GM12891 (cell line): Measurements from ENCODE around the gene GRIA1.

Experiments used
- DNase-seq: peaks from one replicate; pipeline ENCODE4 v3.0.0; 2011; ENCODE audit warnings: low spot score; ENCODE audit not compliant: insufficient read length
- FAIRE-seq: peaks from 2 replicates; lab custom pipeline; 2011; peaks lifted over from hg19 to GRCh38; lab: Jason Lieb, UNC
- PAX5 ChIP-seq: IDR thresholded peaks from 2 replicates; pipeline ENCODE4 v1.6.1; 2011; ENCODE audit warnings: low read length, moderate library complexity, mild to moderate bottlenecking; ENCODE audit not compliant: insufficient read depth, severe bottlenecking
- POLR2A ChIP-seq: IDR thresholded peaks from 2 replicates; pipeline ENCODE4 v1.6.1; 2011; ENCODE audit warnings: low read depth, low read length, control low read depth
- POLR2AphosphoS5 ChIP-seq: IDR thresholded peaks from 2 replicates; pipeline ENCODE4 v1.6.1; 2011; ENCODE audit warnings: low read depth, low read length, control low read depth
- POU2F2 ChIP-seq: IDR thresholded peaks from 2 replicates; pipeline ENCODE4 v1.6.1; 2011; ENCODE audit warnings: low read depth, mild to moderate bottlenecking, control low read depth, low read length, moderate library complexity
- SPI1 ChIP-seq: IDR thresholded peaks from 2 replicates; pipeline ENCODE4 v1.6.1; 2011; ENCODE audit warnings: low read depth, low read length, control low read depth
- TAF1 ChIP-seq: IDR thresholded peaks from 2 replicates; pipeline ENCODE4 v1.6.1; 2011; ENCODE audit warnings: low read depth, low read length, control low read depth

GRIA1 gene

DNA sequence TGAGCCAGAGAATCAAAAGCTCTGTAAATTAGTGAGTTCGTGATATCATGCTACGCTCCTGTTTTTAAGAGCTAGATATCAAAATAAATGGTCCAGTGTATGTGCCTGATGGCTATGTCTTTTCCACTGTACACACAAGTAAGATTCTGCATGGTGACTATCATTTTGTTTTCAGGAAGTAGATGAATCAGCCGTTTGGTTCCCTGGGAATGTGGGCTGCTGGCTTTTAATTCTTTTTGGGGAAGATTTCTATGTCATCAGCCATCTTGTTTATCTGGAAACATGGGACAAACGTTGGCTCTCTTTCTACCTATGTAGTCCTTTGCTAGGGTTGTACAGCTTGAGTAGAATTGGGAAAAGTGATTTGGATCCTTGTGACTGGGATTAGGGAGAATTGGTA, 126.7 kb downstream of the GRIA1 start:
- TF ChIP-seq POLR2A (no peak), POLR2AphosphoS5 (no peak), PAX5 (no peak), TAF1 (no peak), SPI1 (no peak), POU2F2 (no peak)
- FAIRE-seq: no peak
- no peak for DNase-seq

- DNase-seq (no peak), FAIRE-seq (no peak)
- TF ChIP-seq POLR2A: no peak
- no peak for TF ChIP-seq SPI1
- TF ChIP-seq PAX5: no peak
- no peak for TF ChIP-seq POU2F2
- TF ChIP-seq TAF1: no peak
- no peak for TF ChIP-seq POLR2AphosphoS5
These were observed 127.8 kb downstream of the GRIA1 start for GRCh38 chr5:153618307-153618706.

GRCh38 chr5:153618867-153619266, 128.4 kb downstream of the GRIA1 start:
- TF ChIP-seq POU2F2: no peak
- no peak for TF ChIP-seq TAF1
- TF ChIP-seq PAX5: no peak
- no peak for TF ChIP-seq SPI1
- no peak for TF ChIP-seq POLR2AphosphoS5
- no peak for TF ChIP-seq POLR2A
- FAIRE-seq: no peak

DNA sequence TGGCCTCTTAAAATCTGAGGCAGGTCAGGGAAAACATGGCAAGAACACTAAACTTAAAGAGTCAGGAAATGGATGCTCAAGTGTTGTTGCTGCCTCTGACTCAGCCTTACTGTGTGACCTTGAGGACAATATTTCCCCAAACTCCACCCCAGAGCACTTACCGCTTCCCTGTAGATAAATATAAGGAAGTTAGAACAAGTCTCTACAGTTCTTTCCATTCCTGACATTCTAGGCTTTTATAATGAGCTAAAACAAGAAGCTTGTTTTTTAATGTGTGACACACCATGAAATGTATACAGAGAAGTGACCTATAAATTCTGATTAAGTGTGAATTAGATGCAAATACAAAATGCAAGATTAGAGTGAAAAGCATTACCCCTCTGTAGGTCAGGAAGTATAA, 129.3 kb downstream of the GRIA1 start:
- no peak for FAIRE-seq
- no peak for TF ChIP-seq POLR2AphosphoS5
- no peak for TF ChIP-seq POLR2A
- no peak for TF ChIP-seq SPI1
- no peak for TF ChIP-seq TAF1
- TF ChIP-seq POU2F2: no peak
- TF ChIP-seq PAX5: no peak
- no peak for DNase-seq

More at GRCh38 chr5:153618867-153619266, 128.4 kb downstream of the GRIA1 start:
- DNase-seq: no peak

DNA sequence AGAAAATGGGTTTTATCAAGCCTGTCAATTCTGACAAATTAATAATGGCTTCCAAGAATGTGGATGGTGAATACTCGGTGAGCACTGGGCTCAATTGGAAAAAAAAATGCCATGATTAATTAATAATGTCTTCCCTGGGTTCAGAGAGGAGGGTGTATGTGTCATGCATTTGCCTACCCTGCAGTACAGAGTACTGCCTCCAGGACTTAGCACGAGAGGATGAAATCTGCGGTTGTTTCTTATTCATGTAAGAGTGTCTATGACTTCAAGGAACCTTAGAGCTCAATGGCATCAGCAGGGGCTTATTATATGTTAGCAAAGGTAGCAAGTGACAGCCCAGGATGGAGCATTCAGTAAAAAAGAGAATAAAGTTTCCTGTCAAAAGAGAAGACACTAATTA, 132.7 kb downstream of the GRIA1 start:
- FAIRE-seq: no peak
- no peak for DNase-seq
- TF ChIP-seq PAX5: no peak

DNA sequence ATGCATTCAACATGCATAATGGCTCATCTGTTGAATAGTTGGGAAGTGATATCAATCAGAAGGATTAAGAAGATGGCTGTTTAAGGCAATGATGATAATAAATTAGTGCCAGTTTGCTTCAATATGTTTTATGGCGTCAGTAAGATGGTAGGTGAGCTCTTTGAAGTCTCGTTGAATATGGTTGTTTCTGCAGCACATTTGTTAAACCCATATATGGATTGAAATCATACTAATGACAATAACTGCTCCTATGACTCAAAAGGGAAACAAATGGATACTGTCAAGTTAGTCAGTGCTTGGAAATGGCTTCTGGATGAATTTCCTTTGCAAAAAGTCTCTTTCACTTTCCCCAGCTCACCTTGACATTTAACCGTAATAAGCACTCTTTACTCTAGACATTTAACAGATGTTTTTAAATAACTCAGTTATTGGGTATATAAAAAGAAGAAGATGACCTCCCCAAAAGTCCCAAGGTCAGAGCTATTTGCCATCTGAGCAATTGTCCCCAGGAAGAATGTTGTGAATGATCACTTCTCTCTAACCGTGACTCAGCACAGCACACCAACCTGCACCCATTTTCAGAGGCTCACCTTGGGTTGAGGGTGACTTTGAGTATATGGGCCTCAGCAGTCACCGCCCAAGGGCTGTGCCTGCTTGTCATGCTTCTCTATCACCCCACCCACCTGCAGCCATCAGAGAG, 133.4 kb downstream of the GRIA1 start:
- TF ChIP-seq TAF1 (no peak), SPI1 (no peak), PAX5 (no peak), POLR2A (no peak), POU2F2 (no peak), POLR2AphosphoS5 (no peak)
- no peak for DNase-seq
- peak; percentile 9 for FAIRE-seq

- no peak for TF ChIP-seq PAX5
- no peak for FAIRE-seq
- DNase-seq: no peak
These were observed 133.9 kb downstream of the GRIA1 start for GRCh38 chr5:153624451-153624765.

DNA sequence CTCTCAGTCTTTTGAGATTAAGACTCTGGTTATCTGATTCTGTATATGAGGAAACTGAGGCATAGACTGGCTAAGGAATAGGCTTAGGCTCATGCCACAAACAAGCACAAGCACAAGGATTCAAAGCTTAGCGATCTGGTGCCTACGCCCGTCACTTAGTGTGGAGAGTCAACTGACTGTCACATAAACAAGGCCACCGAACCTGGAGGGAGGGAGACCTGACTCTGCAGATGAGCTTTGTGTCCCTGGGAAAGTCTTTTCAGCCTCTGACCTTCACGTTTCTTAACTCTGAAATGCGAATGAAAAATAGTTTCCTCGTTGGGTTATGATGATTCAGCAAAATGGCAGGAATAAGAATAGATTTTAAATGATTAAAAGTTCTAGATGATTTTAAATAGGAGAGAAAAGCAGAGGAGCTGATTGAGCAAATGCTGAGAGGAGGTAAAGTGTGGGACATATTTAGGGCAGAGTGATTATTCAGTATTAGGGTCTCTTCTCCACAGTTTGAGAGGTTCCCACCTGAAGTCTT, 135.4 kb downstream of the GRIA1 start:
- no peak for TF ChIP-seq POU2F2
- DNase-seq (no peak), FAIRE-seq (no peak)

DNA sequence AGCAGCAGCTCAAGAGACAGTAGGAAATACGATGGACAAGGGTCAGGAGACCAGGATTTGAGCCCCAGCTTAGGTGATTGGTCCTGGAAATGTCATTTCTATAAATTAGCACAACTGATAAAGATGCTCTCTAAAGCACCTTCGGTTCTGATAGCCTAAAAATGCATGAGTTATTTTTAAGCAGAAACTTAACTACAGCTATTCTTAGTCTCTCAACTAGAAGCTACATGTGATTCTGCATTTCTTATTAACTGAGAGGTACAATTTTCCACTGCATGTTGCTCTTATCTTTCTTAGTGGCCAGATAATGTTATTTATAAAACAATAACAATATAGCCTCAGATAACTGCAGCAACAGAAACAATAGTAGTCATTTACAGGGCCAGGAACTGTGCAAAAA, 136.4 kb downstream of the GRIA1 start:
- no peak for FAIRE-seq
- no peak for TF ChIP-seq TAF1
- no peak for TF ChIP-seq POLR2A
- no peak for TF ChIP-seq SPI1
- no peak for TF ChIP-seq PAX5
- TF ChIP-seq POU2F2: no peak
- TF ChIP-seq POLR2AphosphoS5: no peak
- DNase-seq: no peak

DNA sequence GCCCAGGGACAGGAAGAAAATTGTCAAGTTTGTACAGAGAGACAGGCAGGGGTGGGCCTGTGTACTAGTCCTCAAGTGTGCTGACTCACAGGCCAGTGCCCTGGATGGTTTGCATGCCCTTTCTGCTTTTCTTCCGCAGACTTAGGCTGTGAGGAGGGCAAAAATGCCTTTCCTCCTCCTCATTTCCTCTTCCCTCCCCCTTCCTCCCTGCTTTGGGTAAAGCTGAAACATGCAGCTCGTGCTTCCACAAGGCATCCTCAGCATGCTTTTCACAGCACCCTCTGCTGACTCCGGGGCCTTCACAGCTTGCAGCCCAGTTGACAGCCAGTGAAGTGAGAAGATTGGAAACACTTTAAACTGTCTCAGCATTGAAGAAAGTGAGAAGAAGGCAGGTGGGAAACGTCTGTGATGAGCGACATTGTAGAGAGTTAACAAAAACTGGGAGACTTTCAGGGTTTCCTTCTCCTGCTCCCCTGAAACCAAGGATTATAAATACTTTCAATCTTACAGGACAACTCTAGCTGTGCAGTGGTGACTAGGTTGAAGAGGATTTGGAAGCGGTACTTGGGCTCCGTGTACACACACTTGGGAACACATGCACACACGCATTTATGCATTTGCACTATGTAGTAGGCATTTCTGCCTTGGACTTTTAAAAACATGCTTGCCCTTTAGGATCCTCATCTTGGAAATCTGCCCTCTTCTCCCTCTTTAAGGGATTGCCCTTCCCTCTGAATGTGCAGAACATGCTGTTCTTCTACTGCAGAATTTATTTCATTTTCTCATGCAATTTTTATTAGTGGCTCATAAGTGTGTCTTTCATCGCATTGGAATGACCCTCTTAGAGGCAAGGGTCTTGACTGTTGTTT, 138.8 kb downstream of the GRIA1 start:
- TF ChIP-seq PAX5: no peak
- no peak for TF ChIP-seq TAF1
- TF ChIP-seq POLR2A: no peak
- TF ChIP-seq POU2F2: no peak
- no peak for TF ChIP-seq SPI1
- no peak for TF ChIP-seq POLR2AphosphoS5
- no peak for FAIRE-seq
- DNase-seq: no peak
